GM21825 (cell line): ENCODE measurements around the gene NKAIN1.
"Not testable (repeated sequence)": the region's sequence is repeated elsewhere in the genome, so short reads cannot be mapped to it uniquely, and the experiment has no call there.

Source experiments
- ATAC-seq: cut with Tn5 transposase; IDR thresholded peaks from one replicate; pipeline ENCODE4 v1.9.1; 2021; ENCODE audit warnings: mild to moderate bottlenecking, moderate library complexity; ENCODE audit not compliant: unreplicated experiment

The NKAIN1 gene

GRCh38 chr1:31154632-31155215 is 85.0 kb downstream of the NKAIN1 start:
- ATAC-seq = peak; percentile 43

- no peak for ATAC-seq
Observed at GRCh38 chr1:31154000-31154631, 85.6 kb downstream of the NKAIN1 start.

- no peak for ATAC-seq
Observed at GRCh38 chr1:31153423-31153822, 86.3 kb downstream of the NKAIN1 start.

- no peak for ATAC-seq
Observed at GRCh38 chr1:31152181-31152795, 87.4 kb downstream of the NKAIN1 start.

GRCh38 chr1:31151402-31151801 is 88.3 kb downstream of the NKAIN1 start:
- ATAC-seq = no peak

GRCh38 chr1:31148409-31148808 is 91.3 kb downstream of the NKAIN1 start:
- ATAC-seq = no peak

- ATAC-seq = no peak
Observed at GRCh38 chr1:31145648-31146047, 94.0 kb downstream of the NKAIN1 start.

GRCh38 chr1:31144442-31144841 is 95.2 kb downstream of the NKAIN1 start:
- no peak for ATAC-seq

GRCh38 chr1:31143455-31143854 is 96.2 kb downstream of the NKAIN1 start:
- ATAC-seq = no peak

GRCh38 chr1:31142406-31142805 is 97.3 kb downstream of the NKAIN1 start:
- no peak for ATAC-seq

- no peak for ATAC-seq
Observed at GRCh38 chr1:31140299-31140698, 99.4 kb downstream of the NKAIN1 start.

GRCh38 chr1:31138797-31139521 is 100.7 kb downstream of the NKAIN1 start:
- not testable (repeated sequence) for ATAC-seq

GRCh38 chr1:31137873-31138272 is 101.8 kb downstream of the NKAIN1 start:
- ATAC-seq = not testable (repeated sequence)

GRCh38 chr1:31135973-31136600 is 103.6 kb downstream of the NKAIN1 start:
- ATAC-seq = no peak

GRCh38 chr1:31133368-31133767 is 106.3 kb downstream of the NKAIN1 start:
- no peak for ATAC-seq
